SK-N-SH (cell line): ENCODE data around the gene PARVG. TPM values are rescaled to one million over a fixed set of nuclear protein-coding genes. Genes with fewer than 3 reads are reported as not detected.

Experiments
- CTCF ChIA-PET: fragments of 300-600, 350-600 bp; formaldehyde crosslinking; extraction: SDS; loops from one replicate; lab custom pipeline; 2021; lab: Yijun Ruan, JAX
- POLR2A ChIA-PET: fragments of 350-600 bp; sonication (Branson Sonifier 250); formaldehyde crosslinking; extraction: SDS; loops from one replicate; lab custom pipeline; 2020; ENCODE audit warnings: antibody characterized with exemption, inconsistent platforms; lab: Yijun Ruan, JAX
- DNase-seq: peaks from one replicate; pipeline ENCODE4 v3.0.0; 2012
- H2AFZ ChIP-seq: fragments of 200-600 bp; sonication (generic); 2 replicates; pipeline ENCODE4 v1.8.1; 2016; ENCODE audit warnings: antibody characterized with exemption, mild to moderate bottlenecking, low read depth
- H3F3A ChIP-seq: fragments of 200-600 bp; sonication (generic); replicated peaks from 2 replicates; pipeline ENCODE3; 2016; ENCODE audit warnings: antibody characterized with exemption, mild to moderate bottlenecking; ENCODE audit not compliant: insufficient read depth
- H3K27ac ChIP-seq, 2 experiments: fragments of 200-500 bp in 1 of 2; fragments of 200-600 bp in 1 of 2; sonication (Bioruptor generic) in 1 of 2; sonication (generic), shearing (Covaris generic) in 1 of 2; 2 replicates each; pipeline versions ENCODE4 v1.5.1 to v1.6.1; 2014 to 2016; ENCODE audit warnings: low read depth in 2 of 2, inconsistent platforms in 1 of 2, low read length in 1 of 2, mild to moderate bottlenecking in 1 of 2, mixed read lengths in 1 of 2
- H3K27me3 ChIP-seq: fragments of 200-600 bp; sonication (generic), shearing (Covaris generic); 2 replicates; pipeline ENCODE4 v1.6.1; 2016; ENCODE audit warnings: mixed run types; ENCODE audit not compliant: insufficient read depth
- H3K36me3 ChIP-seq, 2 experiments: fragments of 200-500 bp in 1 of 2; fragments of 200-600 bp in 1 of 2; sonication (Bioruptor generic) in 1 of 2; sonication (generic) in 1 of 2; replicated peaks in 1 of 2; 2 replicates each; pipeline versions ENCODE3 to v1.5.1; 2014 to 2016; ENCODE audit warnings: low read length in 1 of 2, mild to moderate bottlenecking in 1 of 2; ENCODE audit not compliant: insufficient read depth in 2 of 2, control insufficient read depth in 1 of 2
- H3K4me1 ChIP-seq, 2 experiments: fragments of 200-500 bp in 1 of 2; fragments of 200-600 bp in 1 of 2; sonication (Bioruptor generic) in 1 of 2; sonication (generic), shearing (Covaris generic) in 1 of 2; 2 replicates each; pipeline versions ENCODE4 v1.5.1 to v1.6.1; 2014 to 2016; ENCODE audit warnings: low read depth in 1 of 2, low read length in 1 of 2, mixed run types in 1 of 2; ENCODE audit not compliant: insufficient read depth in 2 of 2, control insufficient read depth in 1 of 2
- H3K4me2 ChIP-seq: fragments of 200-600 bp; sonication (generic), shearing (Covaris generic); 2 replicates; pipeline ENCODE4 v1.6.1; 2017; ENCODE audit warnings: mixed run types
- H3K4me3 ChIP-seq, 2 experiments: fragments of 200-500 bp in 1 of 2; fragments of 200-600 bp in 1 of 2; sonication (Bioruptor generic) in 1 of 2; sonication (generic), shearing (Covaris generic) in 1 of 2; 2 replicates each; pipeline versions ENCODE4 v1.5.1 to v1.8.1; 2014 to 2016; ENCODE audit warnings: low read depth in 2 of 2, inconsistent platforms in 1 of 2, low read length in 1 of 2, mild to moderate bottlenecking in 1 of 2, mixed read lengths in 1 of 2, moderate library complexity in 1 of 2
- H3K79me2 ChIP-seq: fragments of 200-600 bp; sonication (generic); 2 replicates; pipeline ENCODE4 v1.8.1; 2017; ENCODE audit warnings: mild to moderate bottlenecking; ENCODE audit not compliant: insufficient read depth
- H3K9ac ChIP-seq: fragments of 200-600 bp; sonication (generic); 2 replicates; pipeline ENCODE4 v1.6.1; 2017; ENCODE audit warnings: mixed run types
- H3K9me2 ChIP-seq: fragments of 200-600 bp; sonication (generic); 2 replicates; pipeline ENCODE4 v1.6.1; 2017; ENCODE audit warnings: mixed run types
- H3K9me3 ChIP-seq: fragments of 200-600 bp; sonication (generic); 2 replicates; pipeline ENCODE4 v1.6.1; 2017; ENCODE audit warnings: mixed run types, mild to moderate bottlenecking, moderate library complexity
- H4K20me1 ChIP-seq: fragments of 200-600 bp; sonication (generic); 2 replicates; pipeline ENCODE4 v1.6.1; 2017; ENCODE audit warnings: mild to moderate bottlenecking, mixed run types; ENCODE audit not compliant: insufficient read depth
- EP300 ChIP-seq, 2 experiments: IDR thresholded peaks; 2 replicates each; pipeline versions ENCODE4 v1.4.0 to v1.6.1; 2012; ENCODE audit warnings: borderline replicate concordance in 1 of 2, low read depth in 1 of 2, low read length in 1 of 2
- FOXJ3 ChIP-seq: sonication (generic); formaldehyde crosslinking; IDR thresholded peaks from 2 replicates; pipeline ENCODE4 v1.5.1; 2020; ENCODE audit warnings: mild to moderate bottlenecking, missing genetic modification reagents
- FOXM1 ChIP-seq: IDR thresholded peaks from 2 replicates; pipeline ENCODE4 v1.4.0; 2012; ENCODE audit warnings: low read depth, mild to moderate bottlenecking
- GABPA ChIP-seq: IDR thresholded peaks from 2 replicates; pipeline ENCODE4 v1.4.0; 2012; ENCODE audit warnings: low read depth, mild to moderate bottlenecking
- GATA2 ChIP-seq: sonication (generic); formaldehyde crosslinking; IDR thresholded peaks from 2 replicates; pipeline ENCODE4 v1.5.0; 2020; ENCODE audit warnings: mild to moderate bottlenecking, missing genetic modification reagents
- IRF3 ChIP-seq: fragments of 150-350 bp; IDR thresholded peaks from 2 replicates; pipeline ENCODE4 v1.6.1; 2016; ENCODE audit warnings: mild to moderate bottlenecking, low read depth, low read length
- MXI1 ChIP-seq: IDR thresholded peaks from 2 replicates; pipeline ENCODE4 v1.6.1; 2012; ENCODE audit warnings: mild to moderate bottlenecking, low read depth, low read length, improper control_type of control experiment
- NFIC ChIP-seq: IDR thresholded peaks from 2 replicates; pipeline ENCODE4 v1.4.0; 2012; ENCODE audit warnings: borderline replicate concordance
- NRF1 ChIP-seq: IDR thresholded peaks from 2 replicates; pipeline ENCODE4 v1.6.1; 2012; ENCODE audit warnings: low read depth, mild to moderate bottlenecking, low read length
- PBX3 ChIP-seq: IDR thresholded peaks from 2 replicates; pipeline ENCODE4; 2012
- RFX5 ChIP-seq: IDR thresholded peaks from 2 replicates; pipeline ENCODE4 v1.6.1; 2012; ENCODE audit warnings: mild to moderate bottlenecking, improper control_type of control experiment, low read length
- RXRA ChIP-seq: IDR thresholded peaks from 2 replicates; pipeline ENCODE4 v1.4.0; 2012; ENCODE audit warnings: low read depth, mild to moderate bottlenecking, borderline replicate concordance
- SIN3A ChIP-seq: IDR thresholded peaks from 2 replicates; pipeline ENCODE4 v1.6.1; 2012; ENCODE audit warnings: low read depth, mild to moderate bottlenecking, low read length, moderate library complexity, borderline replicate concordance
- YY1 ChIP-seq: IDR thresholded peaks from 2 replicates; pipeline ENCODE4 v1.4.0; 2012; ENCODE audit warnings: low read depth, mild to moderate bottlenecking
- WGBS: methylation state at CpG from one replicate; pipeline ENCODE4 v1.1.6; 2017; ENCODE audit warnings: low lambda C conversion rate; 5-methylcytosine and 5-hydroxymethylcytosine counted together
- polyA plus RNA-seq, 3 experiments: library from polyadenylated mRNA; depleted of rRNA; stranded (reverse); fragments of >200 nt; gene quantifications; 2 replicates each; pipeline ENCODE4 v1.2.3, GENCODE V29; 2012
- TF ChIP-seq, protein P1 (sequence below): IDR thresholded peaks from 2 replicates; pipeline ENCODE4 v1.6.1; 2012; ENCODE audit warnings: mild to moderate bottlenecking, low read depth, low read length, moderate library complexity
- TF ChIP-seq, protein P2 (sequence below): IDR thresholded peaks from 2 replicates; pipeline ENCODE4 v1.4.0; 2012; ENCODE audit warnings: low read depth, borderline replicate concordance
- TF ChIP-seq, protein P3 (sequence below): fragments of 150-350 bp; IDR thresholded peaks from 2 replicates; pipeline ENCODE4 v1.6.1; 2017; ENCODE audit warnings: antibody characterized with exemption, low read length, low read depth, borderline replicate concordance

The PARVG gene
- polyA plus RNA-seq, 1 of the 3 experiments (the other 2 are of a cell fraction) = 0.05 TPM

DNA sequence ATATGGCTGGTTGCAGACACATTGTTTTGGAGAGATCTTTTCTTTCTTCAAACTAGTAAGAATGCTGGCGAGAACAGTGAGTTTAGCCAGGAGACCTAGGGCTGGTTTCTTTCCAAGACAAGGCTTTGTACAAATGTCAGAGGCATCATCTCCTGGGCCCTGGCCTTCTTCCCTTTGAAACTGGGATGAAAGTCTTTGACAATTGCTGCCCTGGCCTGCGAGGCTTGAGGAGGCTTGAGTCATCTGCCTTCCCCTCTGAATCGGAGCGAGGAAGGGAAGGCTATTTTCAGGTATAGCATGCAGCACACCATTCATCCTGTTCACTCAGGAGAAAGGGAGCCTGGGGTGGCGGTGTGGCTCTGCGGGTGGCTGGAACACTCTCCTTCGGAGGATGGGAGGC is 21.5 kb upstream of the PARVG start:
- H3K9me2 ChIP-seq = no peaks in the 10 kb centered on the region
- DNase-seq = no peak
- H3K36me3 ChIP-seq = no peaks in the 10 kb centered on the region
- H4K20me1 ChIP-seq = no peaks in the 10 kb centered on the region
- no peaks in the 10 kb centered on the region for H3F3A ChIP-seq
- H3K4me3 ChIP-seq = no peak overlapping the region
- H3K4me1 ChIP-seq = peaks cover 0 to 15% of the 10 kb centered on the region in 2 experiments; a peak in 1 of 4 replicates
- no peaks in the 10 kb centered on the region for H3K27me3 ChIP-seq
- WGBS = 96% methylated on average over 5 of the region's 7 CpGs
- no peak overlapping the region for H3K4me2 ChIP-seq
- H3K79me2 ChIP-seq = no peaks in the 10 kb centered on the region
- TF ChIP-seq MXI1 (no peak), RXRA (no peak), FOXM1 (no peak), IRF3 (no peak), NFIC (no peak), GABPA (no peak), GATA2 (CRISPR knock-in tag) (no peak), PBX3 (no peak), FOXJ3 (CRISPR knock-in tag) (no peak), SIN3A (no peak), NRF1 (no peak), RFX5 (no peak), YY1 (no peak), EP300 (IDR thresholded peaks at IDR 0.05; ENCODE audit: borderline replicate concordance in 1 of 2, low read depth in 1 of 2, low read length in 1 of 2) (no peak)
- TF ChIP-seq, protein P1, sequence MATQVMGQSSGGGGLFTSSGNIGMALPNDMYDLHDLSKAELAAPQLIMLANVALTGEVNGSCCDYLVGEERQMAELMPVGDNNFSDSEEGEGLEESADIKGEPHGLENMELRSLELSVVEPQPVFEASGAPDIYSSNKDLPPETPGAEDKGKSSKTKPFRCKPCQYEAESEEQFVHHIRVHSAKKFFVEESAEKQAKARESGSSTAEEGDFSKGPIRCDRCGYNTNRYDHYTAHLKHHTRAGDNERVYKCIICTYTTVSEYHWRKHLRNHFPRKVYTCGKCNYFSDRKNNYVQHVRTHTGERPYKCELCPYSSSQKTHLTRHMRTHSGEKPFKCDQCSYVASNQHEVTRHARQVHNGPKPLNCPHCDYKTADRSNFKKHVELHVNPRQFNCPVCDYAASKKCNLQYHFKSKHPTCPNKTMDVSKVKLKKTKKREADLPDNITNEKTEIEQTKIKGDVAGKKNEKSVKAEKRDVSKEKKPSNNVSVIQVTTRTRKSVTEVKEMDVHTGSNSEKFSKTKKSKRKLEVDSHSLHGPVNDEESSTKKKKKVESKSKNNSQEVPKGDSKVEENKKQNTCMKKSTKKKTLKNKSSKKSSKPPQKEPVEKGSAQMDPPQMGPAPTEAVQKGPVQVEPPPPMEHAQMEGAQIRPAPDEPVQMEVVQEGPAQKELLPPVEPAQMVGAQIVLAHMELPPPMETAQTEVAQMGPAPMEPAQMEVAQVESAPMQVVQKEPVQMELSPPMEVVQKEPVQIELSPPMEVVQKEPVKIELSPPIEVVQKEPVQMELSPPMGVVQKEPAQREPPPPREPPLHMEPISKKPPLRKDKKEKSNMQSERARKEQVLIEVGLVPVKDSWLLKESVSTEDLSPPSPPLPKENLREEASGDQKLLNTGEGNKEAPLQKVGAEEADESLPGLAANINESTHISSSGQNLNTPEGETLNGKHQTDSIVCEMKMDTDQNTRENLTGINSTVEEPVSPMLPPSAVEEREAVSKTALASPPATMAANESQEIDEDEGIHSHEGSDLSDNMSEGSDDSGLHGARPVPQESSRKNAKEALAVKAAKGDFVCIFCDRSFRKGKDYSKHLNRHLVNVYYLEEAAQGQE = no peak
- TF ChIP-seq, protein P2, sequence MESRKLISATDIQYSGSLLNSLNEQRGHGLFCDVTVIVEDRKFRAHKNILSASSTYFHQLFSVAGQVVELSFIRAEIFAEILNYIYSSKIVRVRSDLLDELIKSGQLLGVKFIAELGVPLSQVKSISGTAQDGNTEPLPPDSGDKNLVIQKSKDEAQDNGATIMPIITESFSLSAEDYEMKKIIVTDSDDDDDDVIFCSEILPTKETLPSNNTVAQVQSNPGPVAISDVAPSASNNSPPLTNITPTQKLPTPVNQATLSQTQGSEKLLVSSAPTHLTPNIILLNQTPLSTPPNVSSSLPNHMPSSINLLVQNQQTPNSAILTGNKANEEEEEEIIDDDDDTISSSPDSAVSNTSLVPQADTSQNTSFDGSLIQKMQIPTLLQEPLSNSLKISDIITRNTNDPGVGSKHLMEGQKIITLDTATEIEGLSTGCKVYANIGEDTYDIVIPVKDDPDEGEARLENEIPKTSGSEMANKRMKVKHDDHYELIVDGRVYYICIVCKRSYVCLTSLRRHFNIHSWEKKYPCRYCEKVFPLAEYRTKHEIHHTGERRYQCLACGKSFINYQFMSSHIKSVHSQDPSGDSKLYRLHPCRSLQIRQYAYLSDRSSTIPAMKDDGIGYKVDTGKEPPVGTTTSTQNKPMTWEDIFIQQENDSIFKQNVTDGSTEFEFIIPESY = no peak
- TF ChIP-seq, protein P3, sequence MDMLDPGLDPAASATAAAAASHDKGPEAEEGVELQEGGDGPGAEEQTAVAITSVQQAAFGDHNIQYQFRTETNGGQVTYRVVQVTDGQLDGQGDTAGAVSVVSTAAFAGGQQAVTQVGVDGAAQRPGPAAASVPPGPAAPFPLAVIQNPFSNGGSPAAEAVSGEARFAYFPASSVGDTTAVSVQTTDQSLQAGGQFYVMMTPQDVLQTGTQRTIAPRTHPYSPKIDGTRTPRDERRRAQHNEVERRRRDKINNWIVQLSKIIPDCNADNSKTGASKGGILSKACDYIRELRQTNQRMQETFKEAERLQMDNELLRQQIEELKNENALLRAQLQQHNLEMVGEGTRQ = no peak
- peak overlapping the region in 1 of 2 experiments; percentile 35; a peak in 1 of 4 replicates for H3K27ac ChIP-seq
- H2AFZ ChIP-seq = no peak overlapping the region
- H3K9me3 ChIP-seq = no peaks in the 10 kb centered on the region
- POLR2A ChIA-PET = no interaction called here
- H3K9ac ChIP-seq = no peak overlapping the region
- CTCF ChIA-PET = interaction anchor here (0.9 kb wide), 1 partner anchor 10 kb away, joined by 3 read pairs; no protein-coding TSS in a partner anchor
